ENCODE measurements around the gene ERCC5.

ERCC5 gene

DNA sequence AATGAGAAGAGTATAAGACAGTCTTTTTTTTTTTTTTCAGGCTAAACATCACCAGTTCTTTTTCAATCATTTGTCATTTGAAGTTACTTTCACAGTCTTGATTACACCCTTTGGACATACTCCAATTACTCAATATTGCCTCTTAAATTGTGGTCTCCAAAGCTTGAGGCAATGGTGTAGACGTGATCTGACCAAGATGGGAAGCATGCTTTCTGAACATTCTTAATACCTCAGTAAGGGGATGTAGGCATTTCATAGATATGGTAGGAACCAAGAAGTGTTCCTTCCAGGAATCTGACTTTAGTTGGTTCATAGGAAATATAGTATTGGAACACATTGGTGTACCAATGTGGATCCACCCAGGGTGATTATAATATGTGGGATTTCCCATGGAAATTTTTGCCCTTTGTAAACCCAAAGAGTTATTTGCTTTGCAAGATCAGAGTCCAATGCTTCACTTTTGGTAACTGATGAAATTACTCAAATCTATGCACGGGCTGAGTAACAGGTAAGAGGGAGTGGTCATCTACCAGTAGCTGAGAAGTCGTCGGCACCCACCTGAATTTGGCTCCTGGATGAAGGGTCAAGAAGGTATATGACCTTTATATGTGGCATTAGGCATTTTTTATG, 62.2 kb downstream of the ERCC5 start:
- no peak for DNase-seq (ENCODE audit: extremely low read depth, low read depth)
- no peak overlapping the region for H3K4me3 ChIP-seq (replicated peaks; ENCODE audit: low read depth, low read length)
- TF ChIP-seq, protein P1, sequence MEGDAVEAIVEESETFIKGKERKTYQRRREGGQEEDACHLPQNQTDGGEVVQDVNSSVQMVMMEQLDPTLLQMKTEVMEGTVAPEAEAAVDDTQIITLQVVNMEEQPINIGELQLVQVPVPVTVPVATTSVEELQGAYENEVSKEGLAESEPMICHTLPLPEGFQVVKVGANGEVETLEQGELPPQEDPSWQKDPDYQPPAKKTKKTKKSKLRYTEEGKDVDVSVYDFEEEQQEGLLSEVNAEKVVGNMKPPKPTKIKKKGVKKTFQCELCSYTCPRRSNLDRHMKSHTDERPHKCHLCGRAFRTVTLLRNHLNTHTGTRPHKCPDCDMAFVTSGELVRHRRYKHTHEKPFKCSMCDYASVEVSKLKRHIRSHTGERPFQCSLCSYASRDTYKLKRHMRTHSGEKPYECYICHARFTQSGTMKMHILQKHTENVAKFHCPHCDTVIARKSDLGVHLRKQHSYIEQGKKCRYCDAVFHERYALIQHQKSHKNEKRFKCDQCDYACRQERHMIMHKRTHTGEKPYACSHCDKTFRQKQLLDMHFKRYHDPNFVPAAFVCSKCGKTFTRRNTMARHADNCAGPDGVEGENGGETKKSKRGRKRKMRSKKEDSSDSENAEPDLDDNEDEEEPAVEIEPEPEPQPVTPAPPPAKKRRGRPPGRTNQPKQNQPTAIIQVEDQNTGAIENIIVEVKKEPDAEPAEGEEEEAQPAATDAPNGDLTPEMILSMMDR (IDR thresholded peaks at IDR 0.05; ENCODE audit: low read depth, low read length, missing control alignments) = no peak

GRCh38 chr13:102909971-102910370, 64.1 kb downstream of the ERCC5 start:
- TF ChIP-seq, protein P1 (IDR thresholded peaks at IDR 0.05; ENCODE audit: low read depth, low read length, missing control alignments) = no peak
- no peak for DNase-seq (ENCODE audit: extremely low read depth, low read depth)
- no peak overlapping the region for H3K4me3 ChIP-seq (replicated peaks; ENCODE audit: low read depth, low read length)

DNA sequence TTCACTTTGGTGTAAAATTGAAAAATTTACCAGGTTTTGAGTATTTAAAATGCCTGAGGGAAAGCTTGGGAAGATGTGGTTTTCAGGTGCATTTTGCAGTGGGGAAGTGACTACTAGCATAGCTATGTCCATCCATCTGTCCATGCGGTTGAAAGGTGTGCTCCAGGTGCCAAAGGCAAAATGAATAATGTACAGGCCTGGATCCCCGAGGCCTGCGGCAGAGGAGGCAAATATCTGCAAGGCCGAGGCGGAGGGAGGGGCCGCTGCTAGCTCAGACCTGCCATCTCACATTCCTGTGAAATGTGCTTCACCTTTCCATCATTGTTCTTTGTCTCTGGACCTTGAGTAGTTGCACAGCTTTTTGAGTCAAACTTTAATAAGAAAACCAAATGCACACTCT, 65.5 kb downstream of the ERCC5 start:
- H3K4me3 ChIP-seq (replicated peaks; ENCODE audit: low read depth, low read length) = no peak overlapping the region
- no peak for DNase-seq (ENCODE audit: extremely low read depth, low read depth)
- TF ChIP-seq, protein P1 (IDR thresholded peaks at IDR 0.05; ENCODE audit: low read depth, low read length, missing control alignments) = no peak

GRCh38 chr13:102912599-102912998, 66.8 kb downstream of the ERCC5 start:
- no peak overlapping the region for H3K4me3 ChIP-seq (replicated peaks; ENCODE audit: low read depth, low read length)
- DNase-seq (ENCODE audit: extremely low read depth, low read depth) = no peak
- TF ChIP-seq, protein P1 (IDR thresholded peaks at IDR 0.05; ENCODE audit: low read depth, low read length, missing control alignments) = no peak

GRCh38 chr13:102913914-102914313, 68.1 kb downstream of the ERCC5 start:
- TF ChIP-seq, protein P1 (IDR thresholded peaks at IDR 0.05; ENCODE audit: low read depth, low read length, missing control alignments) = no peak
- H3K4me3 ChIP-seq (replicated peaks; ENCODE audit: low read depth, low read length) = no peak overlapping the region
- DNase-seq (ENCODE audit: extremely low read depth, low read depth) = no peak

- TF ChIP-seq, protein P1 (IDR thresholded peaks at IDR 0.05; ENCODE audit: low read depth, low read length, missing control alignments) = no peak
- DNase-seq (ENCODE audit: extremely low read depth, low read depth) = no peak
- H3K4me3 ChIP-seq (replicated peaks; ENCODE audit: low read depth, low read length) = no peak overlapping the region
Measured at GRCh38 chr13:102914339-102914930, 68.6 kb downstream of the ERCC5 start.

Data from HFF-Myc (cell line).